Liver (tissue), 9 donors: ENCODE measurements around the gene CLEC16A. TPM values are rescaled to one million over a fixed set of nuclear protein-coding genes. Genes with fewer than 3 reads are reported as not detected.

Experiments used
- DNase-seq: peaks from one replicate; pipeline ENCODE4 v3.0.0-alpha.2; 2017; ENCODE audit warnings: low spot score
- H3K27ac ChIP-seq, 2 donors: one replicate each; pipeline ENCODE4 v1.7.0; 2013; ENCODE audit warnings: inconsistent platforms in 2 of 2, low read length in 2 of 2, control low read depth in 1 of 2, low read depth in 1 of 2, mild to moderate bottlenecking in 1 of 2
- H3K27me3 ChIP-seq, 4 donors: one replicate each; pipeline versions ENCODE4 v1.6.1 to v1.7.0; 2013; ENCODE audit warnings: low read length in 3 of 4, inconsistent platforms in 1 of 4, mild to moderate bottlenecking in 1 of 4, moderate library complexity in 1 of 4; ENCODE audit not compliant: control insufficient read depth in 4 of 4, insufficient read depth in 4 of 4
- H3K36me3 ChIP-seq, 4 donors: one replicate each; pipeline versions ENCODE4 v1.6.1 to v1.7.0; 2013; ENCODE audit warnings: low read length in 3 of 4, mild to moderate bottlenecking in 3 of 4, low read depth in 1 of 4, moderate library complexity in 1 of 4; ENCODE audit not compliant: control insufficient read depth in 4 of 4, insufficient read depth in 3 of 4
- H3K4me1 ChIP-seq, 4 donors: one replicate each; pipeline versions ENCODE4 v1.6.1 to v1.7.0; 2013; ENCODE audit warnings: low read length in 3 of 4, mild to moderate bottlenecking in 3 of 4, moderate library complexity in 1 of 4; ENCODE audit not compliant: control insufficient read depth in 4 of 4, insufficient read depth in 4 of 4
- H3K4me3 ChIP-seq, 3 donors: one replicate each; pipeline versions ENCODE4 v1.6.1 to v1.7.0; 2013; ENCODE audit warnings: low read length in 3 of 3, control low read depth in 1 of 3, low read depth in 1 of 3, mild to moderate bottlenecking in 1 of 3
- H3K9ac ChIP-seq, 2 donors: one replicate each; pipeline ENCODE4 v1.7.0; 2013; ENCODE audit warnings: low read length in 2 of 2, mild to moderate bottlenecking in 2 of 2, moderate library complexity in 2 of 2, control low read depth in 1 of 2, low read depth in 1 of 2
- H3K9me3 ChIP-seq, 4 donors: one replicate each; pipeline versions ENCODE4 v1.6.1 to v1.7.0; 2013; ENCODE audit warnings: low read length in 3 of 4; ENCODE audit not compliant: control insufficient read depth in 4 of 4
- ATF3 ChIP-seq: IDR thresholded peaks from 2 replicates; pipeline ENCODE4 v1.6.1; 2016; ENCODE audit warnings: antibody characterized with exemption
- EGR1 ChIP-seq, 2 donors: IDR thresholded peaks; 2 replicates each; pipeline ENCODE4 v1.6.1; 2016 to 2018; ENCODE audit warnings: antibody characterized with exemption in 2 of 2, low read depth in 2 of 2
- FOXA1 ChIP-seq: IDR thresholded peaks from 2 replicates; pipeline ENCODE4 v1.6.1; 2016; ENCODE audit warnings: antibody characterized with exemption
- FOXA2 ChIP-seq: IDR thresholded peaks from 2 replicates; pipeline ENCODE4 v1.6.1; 2016; ENCODE audit warnings: antibody characterized with exemption
- GABPA ChIP-seq, 2 donors: IDR thresholded peaks in 1 of 2; conservative IDR thresholded peaks in 1 of 2; 2 replicates each; pipeline ENCODE4 v1.6.1; 2016; ENCODE audit warnings: antibody characterized with exemption in 2 of 2, mild to moderate bottlenecking in 1 of 2, moderate library complexity in 1 of 2
- HNF4A ChIP-seq, 2 donors: conservative IDR thresholded peaks; 2 replicates each; pipeline ENCODE4 v1.6.1; 2016; ENCODE audit warnings: antibody characterized with exemption in 2 of 2, mild to moderate bottlenecking in 2 of 2
- HNF4G ChIP-seq: IDR thresholded peaks from 2 replicates; pipeline ENCODE4 v1.6.1; 2016; ENCODE audit warnings: antibody characterized with exemption
- JUND ChIP-seq, 2 donors: IDR thresholded peaks; 2 replicates each; pipeline ENCODE4 v1.6.1; 2016; ENCODE audit warnings: antibody characterized with exemption in 2 of 2
- NR2F2 ChIP-seq: IDR thresholded peaks from 2 replicates; pipeline ENCODE4 v1.6.1; 2016; ENCODE audit warnings: antibody characterized with exemption
- RAD21 ChIP-seq, 2 donors: IDR thresholded peaks; 2 replicates each; pipeline ENCODE4 v1.6.1; 2016; ENCODE audit warnings: antibody characterized with exemption in 2 of 2, mild to moderate bottlenecking in 2 of 2
- REST ChIP-seq: IDR thresholded peaks from 2 replicates; pipeline ENCODE4 v1.6.1; 2016; ENCODE audit warnings: antibody characterized with exemption, mild to moderate bottlenecking
- RXRA ChIP-seq, 2 donors: IDR thresholded peaks; 2 replicates each; pipeline ENCODE4 v1.6.1; 2017 to 2018; ENCODE audit warnings: antibody characterized with exemption in 2 of 2, mild to moderate bottlenecking in 1 of 2
- SP1 ChIP-seq: IDR thresholded peaks from 2 replicates; pipeline ENCODE4 v1.6.1; 2018; ENCODE audit warnings: antibody characterized with exemption, mild to moderate bottlenecking
- TAF1 ChIP-seq: conservative IDR thresholded peaks from 2 replicates; pipeline ENCODE4 v1.6.1; 2016; ENCODE audit warnings: antibody characterized with exemption, mild to moderate bottlenecking
- YY1 ChIP-seq: IDR thresholded peaks from 2 replicates; pipeline ENCODE4 v1.6.1; 2016; ENCODE audit warnings: antibody characterized with exemption, mild to moderate bottlenecking
- WGBS: extraction: QIAGEN DNeasy Blood & Tissue Kit; methylation state at CpG from one replicate; pipeline ENCODE4 v1.1.7; 2013; 5-methylcytosine and 5-hydroxymethylcytosine counted together
- polyA plus RNA-seq, 2 donors: library from polyadenylated mRNA; stranded (reverse) in 1 of 2; unstranded in 1 of 2; fragments of 200-250 nt in 1 of 2; fragments of >200 nt in 1 of 2; fragmentation: Nextera tagmentation in 1 of 2; extraction: Ambion mirVana in 1 of 2; gene quantifications; one replicate each; pipeline versions ENCODE4 v1.2.1 to v1.2.3, GENCODE V29; 2013 to 2015
- total RNA-seq, 2 donors: library from RNA; depleted of rRNA; stranded (reverse); fragments of >200 nt; gene quantifications; one replicate each; pipeline ENCODE4 v1.2.3, GENCODE V29; 2014
- TF ChIP-seq, protein P1 (sequence below): IDR thresholded peaks from 2 replicates; pipeline ENCODE4 v1.6.1; 2016; ENCODE audit warnings: antibody characterized with exemption
- TF ChIP-seq, protein P2 (sequence below): IDR thresholded peaks from 2 replicates; pipeline ENCODE4 v1.6.1; 2016; ENCODE audit warnings: antibody characterized with exemption
- TF ChIP-seq, protein P3 (sequence below): fragments of 150-350 bp; IDR thresholded peaks from 2 replicates; pipeline ENCODE4 v1.5.1; 2017; ENCODE audit warnings: improper control_type of control experiment, low read depth, low read length; ENCODE audit not compliant: missing input control
- donor health status: healthy.
- donor health status: healthy.
- donor health status: healthy.
- donor health status: healthy.
- donor health status: healthy.

CLEC16A gene
- total and polyA plus RNA-seq, 4 donors, result 9.7 to 23.0 (median 17.4) TPM

- no peak for DNase-seq
- no peak for TF ChIP-seq FOXA1
- TF ChIP-seq EGR1 (IDR thresholded peaks at IDR 0.05; ENCODE audit: low read depth in 2 of 2), result no peak
- TF ChIP-seq, protein P1, sequence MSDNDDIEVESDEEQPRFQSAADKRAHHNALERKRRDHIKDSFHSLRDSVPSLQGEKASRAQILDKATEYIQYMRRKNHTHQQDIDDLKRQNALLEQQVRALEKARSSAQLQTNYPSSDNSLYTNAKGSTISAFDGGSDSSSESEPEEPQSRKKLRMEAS, result no peak
- no peak for TF ChIP-seq NR2F2
- TF ChIP-seq RXRA (IDR thresholded peaks at IDR 0.05), result no peak
- no peak for TF ChIP-seq JUND (IDR thresholded peaks at IDR 0.05)
- TF ChIP-seq REST, result no peak
- TF ChIP-seq RAD21 (IDR thresholded peaks at IDR 0.05), result no peak
- 96% methylated on average over 7 of the region's 7 CpGs for WGBS
- no peaks in the 10 kb centered on the region for H3K27me3 ChIP-seq
- no peak overlapping the region for H3K27ac ChIP-seq
- H3K4me1 ChIP-seq, result no peaks in the 10 kb centered on the region
- peaks cover 2 to 32% (median 13%) of the 10 kb centered on the region in 4 donors for H3K36me3 ChIP-seq
- H3K4me3 ChIP-seq, result no peak overlapping the region
- H3K9ac ChIP-seq, result no peak overlapping the region
- no peaks in the 10 kb centered on the region for H3K9me3 ChIP-seq
Observed at GRCh38 chr16:11030990-11031510, 86.7 kb downstream of the CLEC16A start.

DNA sequence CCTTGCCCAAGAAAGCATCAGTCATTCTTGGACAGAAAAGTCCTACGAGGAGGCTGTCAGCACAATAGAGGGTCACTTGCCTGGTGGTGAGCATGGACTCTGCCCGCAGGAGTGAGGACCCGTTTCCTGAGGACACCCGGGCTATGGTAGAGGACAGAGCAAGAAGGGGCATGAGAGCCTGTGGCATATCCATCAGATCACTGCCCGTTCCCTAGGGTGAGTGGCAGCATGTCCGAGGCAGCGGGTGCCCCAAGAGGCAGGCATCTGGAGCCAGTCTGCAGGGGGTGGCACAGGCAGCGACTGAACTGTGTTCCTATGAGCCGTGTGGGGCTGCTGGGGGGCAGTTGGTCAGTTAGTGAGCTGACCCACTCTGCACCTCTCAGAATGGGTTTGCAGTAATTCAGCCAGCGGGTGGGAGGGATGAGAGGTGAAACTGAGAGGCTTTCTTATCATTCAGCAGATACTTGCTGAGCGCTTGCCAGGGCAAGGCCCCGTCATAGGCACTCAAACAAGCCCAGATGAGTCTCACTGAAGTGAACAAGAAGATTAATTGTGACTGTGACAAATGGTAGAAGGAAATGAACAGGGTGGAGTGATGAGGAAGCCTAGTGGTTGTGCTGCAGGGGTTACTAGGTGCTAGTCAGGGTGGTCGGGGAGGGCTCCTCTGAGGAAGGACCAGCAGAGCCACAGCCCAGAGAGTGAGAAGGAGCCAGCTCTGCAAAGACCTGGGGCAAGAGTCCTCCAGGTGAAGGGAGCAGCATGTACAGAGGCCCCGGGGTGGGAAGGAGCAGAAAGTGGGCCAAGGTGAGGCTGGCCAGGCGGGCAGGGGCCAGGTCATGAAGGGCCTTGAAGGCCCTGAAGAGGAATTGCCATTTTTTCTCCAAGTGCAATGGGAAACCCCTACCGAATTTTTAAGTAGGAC, 87.9 kb downstream of the CLEC16A start:
- 94% methylated on average over 16 of the region's 16 CpGs for WGBS
- no peak for DNase-seq
- H3K4me1 ChIP-seq, result no peaks in the 10 kb centered on the region
- no peaks in the 10 kb centered on the region for H3K9me3 ChIP-seq
- no peak overlapping the region for H3K9ac ChIP-seq
- H3K4me3 ChIP-seq, result no peak overlapping the region
- H3K27ac ChIP-seq, result no peak overlapping the region
- TF ChIP-seq RAD21 (IDR thresholded peaks at IDR 0.05) (no peak), JUND (IDR thresholded peaks at IDR 0.05) (no peak), SP1 (no peak), TAF1 (no peak), GABPA (IDR thresholded peaks at IDR 0.05 in 1 of 2, conservative IDR thresholded peaks at IDR 0.05 in 1 of 2) (no peak), YY1 (no peak), ATF3 (no peak), REST (no peak), HNF4A (conservative IDR thresholded peaks at IDR 0.05) (no peak), FOXA1 (no peak), RXRA (IDR thresholded peaks at IDR 0.05) (no peak), FOXA2 (no peak), EGR1 (IDR thresholded peaks at IDR 0.05; ENCODE audit: low read depth in 2 of 2) (no peak), NR2F2 (no peak), HNF4G (no peak)
- TF ChIP-seq, protein P1, result no peak
- TF ChIP-seq, protein P2, sequence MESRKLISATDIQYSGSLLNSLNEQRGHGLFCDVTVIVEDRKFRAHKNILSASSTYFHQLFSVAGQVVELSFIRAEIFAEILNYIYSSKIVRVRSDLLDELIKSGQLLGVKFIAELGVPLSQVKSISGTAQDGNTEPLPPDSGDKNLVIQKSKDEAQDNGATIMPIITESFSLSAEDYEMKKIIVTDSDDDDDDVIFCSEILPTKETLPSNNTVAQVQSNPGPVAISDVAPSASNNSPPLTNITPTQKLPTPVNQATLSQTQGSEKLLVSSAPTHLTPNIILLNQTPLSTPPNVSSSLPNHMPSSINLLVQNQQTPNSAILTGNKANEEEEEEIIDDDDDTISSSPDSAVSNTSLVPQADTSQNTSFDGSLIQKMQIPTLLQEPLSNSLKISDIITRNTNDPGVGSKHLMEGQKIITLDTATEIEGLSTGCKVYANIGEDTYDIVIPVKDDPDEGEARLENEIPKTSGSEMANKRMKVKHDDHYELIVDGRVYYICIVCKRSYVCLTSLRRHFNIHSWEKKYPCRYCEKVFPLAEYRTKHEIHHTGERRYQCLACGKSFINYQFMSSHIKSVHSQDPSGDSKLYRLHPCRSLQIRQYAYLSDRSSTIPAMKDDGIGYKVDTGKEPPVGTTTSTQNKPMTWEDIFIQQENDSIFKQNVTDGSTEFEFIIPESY, result no peak
- TF ChIP-seq, protein P3, sequence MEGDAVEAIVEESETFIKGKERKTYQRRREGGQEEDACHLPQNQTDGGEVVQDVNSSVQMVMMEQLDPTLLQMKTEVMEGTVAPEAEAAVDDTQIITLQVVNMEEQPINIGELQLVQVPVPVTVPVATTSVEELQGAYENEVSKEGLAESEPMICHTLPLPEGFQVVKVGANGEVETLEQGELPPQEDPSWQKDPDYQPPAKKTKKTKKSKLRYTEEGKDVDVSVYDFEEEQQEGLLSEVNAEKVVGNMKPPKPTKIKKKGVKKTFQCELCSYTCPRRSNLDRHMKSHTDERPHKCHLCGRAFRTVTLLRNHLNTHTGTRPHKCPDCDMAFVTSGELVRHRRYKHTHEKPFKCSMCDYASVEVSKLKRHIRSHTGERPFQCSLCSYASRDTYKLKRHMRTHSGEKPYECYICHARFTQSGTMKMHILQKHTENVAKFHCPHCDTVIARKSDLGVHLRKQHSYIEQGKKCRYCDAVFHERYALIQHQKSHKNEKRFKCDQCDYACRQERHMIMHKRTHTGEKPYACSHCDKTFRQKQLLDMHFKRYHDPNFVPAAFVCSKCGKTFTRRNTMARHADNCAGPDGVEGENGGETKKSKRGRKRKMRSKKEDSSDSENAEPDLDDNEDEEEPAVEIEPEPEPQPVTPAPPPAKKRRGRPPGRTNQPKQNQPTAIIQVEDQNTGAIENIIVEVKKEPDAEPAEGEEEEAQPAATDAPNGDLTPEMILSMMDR, result no peak
- peaks cover 3 to 28% (median 14%) of the 10 kb centered on the region in 4 donors for H3K36me3 ChIP-seq
- no peaks in the 10 kb centered on the region for H3K27me3 ChIP-seq
